Uterus (tissue), 2 donors: ENCODE results near the gene ZCCHC7.

Source experiments
- POLR2A ChIP-seq, 2 donors: fragments of 450-650 bp; IDR thresholded peaks; one replicate each; pipeline ENCODE4 v1.6.1; 2016; ENCODE audit warnings: antibody characterized with exemption in 2 of 2, mild to moderate bottlenecking in 1 of 2, moderate library complexity in 1 of 2
- TF ChIP-seq, protein P1 (sequence below), 4 experiments: fragments of 200-600 bp in 2 of 4; fragments of 450-650 bp in 2 of 4; sonication (generic) in 2 of 4; IDR thresholded peaks; one replicate each; pipeline ENCODE4 v1.5.1; 2016 to 2019; ENCODE audit warnings: antibody characterized with exemption in 4 of 4, mild to moderate bottlenecking in 2 of 4, moderate library complexity in 1 of 4

DNA sequence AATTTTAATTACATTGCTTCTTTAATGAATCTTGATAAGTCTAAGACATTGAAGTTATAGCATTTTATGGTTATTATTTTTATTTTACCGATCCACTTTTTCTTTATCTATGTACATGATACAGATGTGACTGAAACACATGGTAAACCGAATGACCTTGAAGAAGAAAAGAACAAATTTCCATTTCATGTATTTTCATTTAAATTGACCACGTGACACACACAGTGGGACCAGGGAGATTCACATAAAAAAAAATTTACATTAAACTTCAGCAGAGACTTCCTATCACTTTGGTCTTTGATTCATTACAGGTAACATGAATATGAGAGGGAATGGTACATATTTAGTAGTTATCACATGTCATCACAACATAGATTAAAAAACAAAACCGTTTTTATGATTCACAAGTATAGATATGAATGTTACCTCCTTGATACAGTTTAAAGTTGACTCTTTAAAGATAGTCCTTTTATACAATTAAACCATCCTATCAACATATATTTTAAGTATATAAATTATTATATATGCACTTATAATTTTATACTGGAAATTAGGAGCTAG lies 133.1 kb downstream of the ZCCHC7 start:
- TF ChIP-seq, protein P1, sequence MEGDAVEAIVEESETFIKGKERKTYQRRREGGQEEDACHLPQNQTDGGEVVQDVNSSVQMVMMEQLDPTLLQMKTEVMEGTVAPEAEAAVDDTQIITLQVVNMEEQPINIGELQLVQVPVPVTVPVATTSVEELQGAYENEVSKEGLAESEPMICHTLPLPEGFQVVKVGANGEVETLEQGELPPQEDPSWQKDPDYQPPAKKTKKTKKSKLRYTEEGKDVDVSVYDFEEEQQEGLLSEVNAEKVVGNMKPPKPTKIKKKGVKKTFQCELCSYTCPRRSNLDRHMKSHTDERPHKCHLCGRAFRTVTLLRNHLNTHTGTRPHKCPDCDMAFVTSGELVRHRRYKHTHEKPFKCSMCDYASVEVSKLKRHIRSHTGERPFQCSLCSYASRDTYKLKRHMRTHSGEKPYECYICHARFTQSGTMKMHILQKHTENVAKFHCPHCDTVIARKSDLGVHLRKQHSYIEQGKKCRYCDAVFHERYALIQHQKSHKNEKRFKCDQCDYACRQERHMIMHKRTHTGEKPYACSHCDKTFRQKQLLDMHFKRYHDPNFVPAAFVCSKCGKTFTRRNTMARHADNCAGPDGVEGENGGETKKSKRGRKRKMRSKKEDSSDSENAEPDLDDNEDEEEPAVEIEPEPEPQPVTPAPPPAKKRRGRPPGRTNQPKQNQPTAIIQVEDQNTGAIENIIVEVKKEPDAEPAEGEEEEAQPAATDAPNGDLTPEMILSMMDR (IDR thresholded peaks at IDR 0.05) = no peak
- no peak for TF ChIP-seq POLR2A (IDR thresholded peaks at IDR 0.05)
